Astrocyte of the hippocampus (primary cell): ENCODE results near the gene SHC1.
A peak's percentile ranks its signal among the peaks of the same experiment; 100 is the strongest.

ENCODE experiments used
- DNase-seq: peaks from one replicate; pipeline ENCODE4 v3.0.0; 2011; ENCODE audit warnings: low read depth, low spot score

The SHC1 gene

DNA sequence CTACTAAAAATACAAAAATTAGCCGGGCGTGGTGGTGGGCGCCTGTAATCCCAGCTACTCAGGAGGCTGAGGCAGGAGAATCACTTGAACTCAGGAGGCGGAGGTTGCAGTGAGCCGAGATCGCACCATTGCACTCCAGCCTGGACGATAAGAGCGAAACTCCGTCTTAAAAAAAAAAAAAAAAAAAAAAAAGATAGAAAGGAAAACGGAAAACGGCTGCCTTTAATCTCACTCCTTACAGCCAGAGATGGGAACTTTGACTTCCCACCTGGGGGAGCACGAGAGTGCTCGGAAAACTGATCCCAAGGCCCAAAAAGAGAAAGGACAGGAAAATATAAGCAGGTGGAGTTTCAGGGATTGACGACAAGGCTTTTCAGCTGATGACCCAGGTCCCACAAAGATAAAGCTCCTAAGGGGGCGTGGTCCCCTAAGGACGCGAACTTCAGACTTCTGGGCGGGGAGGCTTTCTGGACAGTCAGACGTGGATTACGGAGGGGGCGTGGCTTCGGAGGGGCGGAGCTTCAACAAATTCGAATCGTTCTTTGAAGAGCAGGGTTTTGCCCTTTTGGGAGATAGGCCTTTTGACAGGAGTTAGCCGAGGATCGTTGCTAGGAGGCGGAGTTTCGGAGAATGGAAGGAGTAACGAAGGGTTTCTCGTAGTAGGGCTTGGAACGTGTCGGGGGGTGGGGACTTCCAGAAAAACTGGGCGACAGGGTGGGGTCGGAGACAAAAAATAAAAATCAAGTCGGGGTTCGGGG lies 3.0 kb upstream of the SHC1 start:
- peak; percentile 97 for DNase-seq

- DNase-seq, result peak; percentile 97
Measured at GRCh38 chr1:154972517-154973343, 2.2 kb upstream of the SHC1 start.

GRCh38 chr1:154972213-154972516 lies 1.6 kb upstream of the SHC1 start:
- DNase-seq, result no peak

GRCh38 chr1:154971341-154971998 lies 923 bp upstream of the SHC1 start:
- no peak for DNase-seq

GRCh38 chr1:154969860-154970452 lies 591 bp downstream of the SHC1 start:
- peak; percentile 22 for DNase-seq

- no peak for DNase-seq
Measured at GRCh38 chr1:154969246-154969645, 1.3 kb downstream of the SHC1 start.

DNA sequence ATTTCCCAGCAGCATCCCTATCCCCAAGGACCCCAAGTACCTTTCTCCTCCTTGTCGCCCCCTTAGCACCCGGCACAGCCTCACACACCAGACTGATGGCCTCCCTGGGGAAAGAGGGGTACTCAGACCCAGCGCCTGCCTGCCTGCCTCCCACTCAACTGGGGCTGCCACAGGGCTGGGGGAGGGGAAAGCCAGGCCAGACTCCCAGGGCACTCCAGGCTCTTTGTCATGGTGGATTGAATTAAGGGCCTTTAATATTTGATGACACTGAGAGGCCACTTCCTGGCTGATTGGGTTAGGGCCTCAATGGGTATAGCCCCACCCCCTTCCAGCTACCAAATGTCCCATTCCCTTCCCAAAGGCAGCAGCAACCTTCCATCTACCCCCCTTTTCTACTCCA lies 1.8 kb downstream of the SHC1 start:
- DNase-seq, result no peak

GRCh38 chr1:154967331-154967950 lies 3.1 kb downstream of the SHC1 start:
- DNase-seq, result no peak

DNA sequence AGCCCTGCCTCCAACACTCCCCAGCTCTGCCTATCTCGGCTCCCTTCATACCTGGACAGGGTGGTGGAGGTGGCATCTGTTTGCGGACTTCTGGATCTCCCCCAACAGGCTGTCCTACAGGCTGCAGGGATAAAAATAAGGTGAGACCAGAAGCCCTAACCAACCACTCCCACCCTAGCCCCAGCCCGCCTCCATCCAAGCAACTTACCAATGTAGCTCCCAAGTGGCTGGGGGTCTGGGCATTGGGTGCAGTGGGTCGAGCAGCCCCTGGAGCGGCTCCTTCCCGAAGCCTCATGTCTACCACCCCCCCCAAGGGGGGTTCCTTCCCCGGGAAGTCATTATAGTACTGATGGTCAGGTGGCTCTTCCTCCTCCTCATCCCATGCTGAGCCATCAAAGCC lies 4.4 kb downstream of the SHC1 start:
- no peak for DNase-seq

DNA sequence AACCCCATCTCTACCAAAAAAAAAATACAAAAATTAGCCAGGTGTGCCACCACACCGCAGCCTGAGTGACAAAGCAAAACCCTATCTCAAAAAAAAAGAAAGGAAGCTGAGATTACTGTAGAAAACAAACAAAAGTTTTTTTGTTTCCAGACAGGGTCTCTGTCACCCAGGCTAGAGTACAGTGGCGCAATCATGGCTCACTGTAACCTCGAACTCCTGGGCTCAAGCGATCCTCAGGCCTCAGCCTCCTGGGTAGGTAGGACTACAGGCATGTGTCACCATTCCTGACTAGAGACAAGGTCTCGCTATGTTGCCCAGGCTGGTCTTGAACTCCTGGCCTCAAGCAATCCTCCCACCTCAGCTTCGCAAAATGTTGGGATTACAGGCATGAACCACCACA lies 6.2 kb downstream of the SHC1 start:
- DNase-seq, result no peak

GRCh38 chr1:154963643-154964042 lies 6.9 kb downstream of the SHC1 start:
- no peak for DNase-seq

- DNase-seq, result no peak
Measured at GRCh38 chr1:154962795-154963330, 7.7 kb downstream of the SHC1 start.

DNA sequence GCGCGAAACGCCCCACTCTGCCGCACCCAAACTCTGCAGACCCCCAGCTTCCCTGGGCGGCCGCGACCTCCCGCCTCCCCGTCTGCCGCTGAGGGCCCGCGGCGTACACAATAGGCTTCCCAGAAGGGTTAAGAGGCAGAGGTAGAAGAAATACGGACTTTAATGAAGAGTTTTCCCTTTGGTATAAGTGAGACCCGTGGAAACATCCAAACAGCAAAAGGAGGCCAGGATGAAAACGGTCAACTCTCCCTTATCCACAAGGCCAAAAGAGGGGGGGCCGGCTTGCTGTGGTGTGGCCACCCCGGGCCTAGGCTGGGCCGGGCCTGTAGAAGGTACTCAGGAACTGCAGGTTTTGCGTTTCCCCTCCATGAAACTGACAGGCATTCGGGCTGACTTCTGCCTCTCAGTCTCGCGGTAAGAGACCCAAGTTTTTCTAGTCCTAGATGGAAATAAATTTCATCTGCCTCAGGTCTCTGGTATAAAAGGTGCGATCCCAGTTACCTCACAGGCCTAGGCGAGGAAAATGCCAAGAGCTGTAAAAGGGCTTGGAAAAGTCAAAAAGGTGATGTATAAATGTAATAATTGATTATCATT lies 8.3 kb downstream of the SHC1 start:
- no peak for DNase-seq

DNA sequence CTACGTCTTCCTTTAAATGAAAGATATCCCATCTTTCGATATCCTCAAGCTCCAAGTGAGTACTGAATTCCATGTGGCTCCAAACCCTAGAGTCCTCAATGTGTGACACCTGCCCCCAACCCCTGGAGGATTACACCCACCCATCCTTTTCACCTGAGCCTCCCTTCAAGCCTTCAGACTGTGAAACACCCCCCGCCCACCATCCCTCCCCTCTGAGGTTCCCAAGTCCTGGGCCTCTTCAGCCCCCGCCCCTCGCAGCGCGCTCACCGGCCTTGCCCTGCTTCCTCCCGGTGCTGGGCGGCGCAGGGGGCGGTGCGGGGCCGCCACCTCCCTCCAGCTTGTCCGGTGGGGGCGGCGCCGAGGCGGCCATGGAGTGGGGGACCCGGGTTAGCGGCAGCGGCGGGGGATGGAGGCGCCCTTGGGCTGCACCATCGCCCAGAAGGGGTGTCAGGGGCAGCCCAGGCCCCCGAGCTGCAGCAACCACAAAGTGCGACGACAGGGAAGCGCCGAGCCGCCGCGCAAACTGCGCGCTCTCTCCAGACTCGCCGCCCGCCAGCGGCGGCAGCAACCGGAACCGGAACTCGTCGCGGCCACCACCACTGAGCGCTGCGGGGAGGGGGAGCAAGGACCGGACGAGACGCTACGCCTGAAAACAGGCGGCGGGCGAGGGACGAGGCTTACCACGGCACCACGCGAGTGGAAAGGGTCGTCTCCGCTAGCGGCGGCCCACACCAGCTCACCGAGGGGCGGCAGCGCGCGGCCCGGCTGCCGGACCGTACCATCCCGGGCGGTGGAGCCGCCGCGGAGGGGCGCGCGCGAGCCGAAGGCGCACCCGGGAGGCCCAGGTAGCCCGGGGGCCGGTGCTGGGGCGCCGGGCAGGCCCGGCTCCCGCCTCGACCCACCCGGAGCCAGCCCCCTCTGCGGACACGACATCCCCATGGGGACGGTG lies 9.1 kb downstream of the SHC1 start, which contains the start of gene PYGO2:
Gene PYGO2, minus strand, starts transcription at position 576 of the 949 bp plus-strand sequence. Its CDS starts 206 bp downstream, at position 370.
- DNase-seq, result peak; percentile 92

GRCh38 chr1:154960446-154961136 lies 10.0 kb downstream of the SHC1 start:
- DNase-seq, result no peak

DNA sequence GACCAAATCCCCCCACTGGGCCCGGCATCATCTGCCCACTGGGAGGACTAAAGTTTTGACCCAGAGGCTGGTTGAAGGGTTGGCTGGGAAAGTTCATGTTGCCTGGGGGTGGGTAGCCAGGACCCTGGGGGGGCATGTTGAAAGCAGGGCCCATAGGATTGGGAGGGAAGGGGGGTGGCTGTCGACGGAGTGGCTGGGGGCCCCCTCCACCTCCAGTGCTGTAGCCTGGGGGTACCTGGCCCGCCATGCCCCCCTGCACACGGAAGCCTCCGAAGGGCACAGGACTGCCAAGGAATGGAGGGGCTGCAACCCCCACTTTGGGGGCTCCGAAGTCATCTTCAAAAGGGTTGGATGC lies 11.1 kb downstream of the SHC1 start:
- DNase-seq, result no peak

- DNase-seq, result no peak
Measured at GRCh38 chr1:154958681-154959425, 11.7 kb downstream of the SHC1 start.

DNA sequence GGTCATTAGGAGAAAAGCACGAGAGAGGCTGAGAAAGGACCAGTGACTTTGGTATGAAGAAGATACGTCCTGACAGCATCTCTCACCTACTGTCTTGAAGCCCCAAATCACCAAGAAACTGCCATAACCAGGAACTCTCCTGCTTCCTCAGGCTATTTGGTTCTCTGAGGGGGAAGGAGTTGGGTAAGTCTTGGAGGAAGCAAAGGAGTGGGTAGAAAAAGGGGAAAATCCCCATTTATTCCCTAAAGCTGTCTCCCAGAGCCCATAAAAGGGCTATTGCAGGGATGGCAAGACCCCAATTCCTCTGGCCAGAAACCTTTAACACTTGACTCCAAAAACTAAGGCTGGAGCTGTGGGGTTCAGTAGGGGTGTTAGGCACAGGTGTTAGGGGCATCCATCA lies 12.5 kb downstream of the SHC1 start:
- DNase-seq, result no peak
